IMR-90 (cell line): ENCODE results near the gene FGGY. TPM values are rescaled to one million over a fixed set of nuclear protein-coding genes. Genes with fewer than 3 reads are reported as not detected.

ENCODE experiments used
- ATAC-seq: fragments of 200-7000 bp; cut with Tn5 transposase; 2 replicates; pipeline ENCODE4 v1.9.1; 2020; ENCODE audit warnings: low read depth, mild to moderate bottlenecking, moderate library complexity
- BruUV-seq: library from RNA; stranded (reverse); fragments of 400-500 nt; replicated peaks from 2 replicates; lab custom pipeline; 2021; lab: Mats Ljungman, UMichigan
- CTCF ChIA-PET: fragments of 300-600 bp; formaldehyde crosslinking; extraction: SDS; loops from one replicate; lab custom pipeline; 2021; ENCODE audit warnings: antibody characterized with exemption; lab: Yijun Ruan, JAX
- POLR2A ChIA-PET: fragments of 300-600 bp; sonication (Branson Sonifier 250); formaldehyde crosslinking; loops from one replicate; lab custom pipeline; 2022; ENCODE audit warnings: antibody characterized with exemption; ENCODE audit not compliant: unreplicated experiment; lab: Charles Lee
- DNase-seq: peaks from one replicate; pipeline ENCODE4 v3.0.0; 2013
- H2AFZ ChIP-seq: replicated peaks from 2 replicates; pipeline ENCODE3; 2013; ENCODE audit warnings: low read length, mild to moderate bottlenecking; ENCODE audit not compliant: poor library complexity
- H2AK5ac ChIP-seq: 2 replicates; pipeline ENCODE4 v1.6.1; 2013; ENCODE audit warnings: low read depth, low read length, inconsistent platforms
- H2AK9ac ChIP-seq: replicated peaks from 2 replicates; pipeline ENCODE3; 2013; ENCODE audit warnings: mild to moderate bottlenecking, low read depth, low read length, moderate library complexity; ENCODE audit not compliant: poor library complexity
- H2BK120ac ChIP-seq: 2 replicates; pipeline ENCODE4 v1.6.1; 2013; ENCODE audit warnings: low read depth, low read length, inconsistent platforms
- H2BK15ac ChIP-seq: 3 replicates; pipeline ENCODE4 v1.6.1; 2013; ENCODE audit warnings: low read depth, low read length, inconsistent platforms
- H2BK20ac ChIP-seq: 2 replicates; pipeline ENCODE4 v1.6.1; 2013; ENCODE audit warnings: low read depth, mild to moderate bottlenecking, inconsistent platforms, low read length, moderate library complexity
- H2BK5ac ChIP-seq: 2 replicates; pipeline ENCODE4 v1.6.1; 2013; ENCODE audit warnings: mild to moderate bottlenecking, low read depth, low read length, inconsistent platforms; ENCODE audit not compliant: poor library complexity, severe bottlenecking
- H3K14ac ChIP-seq: replicated peaks from 2 replicates; pipeline ENCODE4 v1.6.1; 2013; ENCODE audit warnings: low read depth, low read length, inconsistent platforms
- H3K18ac ChIP-seq: 2 replicates; pipeline ENCODE4 v1.6.1; 2013; ENCODE audit warnings: low read depth, low read length, control low read depth
- H3K23ac ChIP-seq: 2 replicates; pipeline ENCODE4 v1.6.1; 2013; ENCODE audit warnings: low read depth, low read length, inconsistent platforms
- H3K27ac ChIP-seq: 2 replicates; pipeline ENCODE4 v1.5.1; 2013; ENCODE audit warnings: mild to moderate bottlenecking, control low read depth, low read length; ENCODE audit not compliant: insufficient read depth
- H3K27me3 ChIP-seq: 2 replicates; pipeline ENCODE4 v1.6.1; 2013; ENCODE audit warnings: low read length; ENCODE audit not compliant: control insufficient read depth, insufficient read depth
- H3K36me3 ChIP-seq: 2 replicates; pipeline ENCODE4 v1.6.1; 2013; ENCODE audit warnings: low read length, mixed read lengths; ENCODE audit not compliant: control insufficient read depth, insufficient read depth
- H3K4ac ChIP-seq: 2 replicates; pipeline ENCODE4 v1.6.1; 2013; ENCODE audit warnings: low read depth, low read length, inconsistent platforms
- H3K4me1 ChIP-seq: 2 replicates; pipeline ENCODE4 v1.6.1; 2013; ENCODE audit warnings: low read length, mixed read lengths; ENCODE audit not compliant: control insufficient read depth, insufficient read depth
- H3K4me2 ChIP-seq: 2 replicates; pipeline ENCODE4 v1.6.1; 2013; ENCODE audit warnings: low read depth, mild to moderate bottlenecking, control low read depth, low read length, moderate library complexity
- H3K4me3 ChIP-seq: 2 replicates; pipeline ENCODE4 v1.5.1; 2013; ENCODE audit warnings: low read depth, mild to moderate bottlenecking, control low read depth, low read length, moderate library complexity; ENCODE audit not compliant: insufficient read depth
- H3K56ac ChIP-seq: 2 replicates; pipeline ENCODE4 v1.6.1; 2013; ENCODE audit warnings: low read length, inconsistent platforms; ENCODE audit not compliant: insufficient read depth; ENCODE audit errors: extremely low read depth
- H3K79me1 ChIP-seq, 2 experiments: 2 replicates each; pipeline ENCODE4 v1.6.1; 2013; ENCODE audit warnings: low read length in 2 of 2, inconsistent platforms in 1 of 2, low read depth in 1 of 2
- H3K9ac ChIP-seq: 2 replicates; pipeline ENCODE4 v1.6.1; 2013; ENCODE audit warnings: low read depth, low read length, control low read depth
- H3K9me1 ChIP-seq: 2 replicates; pipeline ENCODE4 v1.6.1; 2013; ENCODE audit warnings: low read length, inconsistent platforms; ENCODE audit not compliant: insufficient read depth
- H3K9me3 ChIP-seq: 2 replicates; pipeline ENCODE4 v1.6.1; 2013; ENCODE audit warnings: low read length; ENCODE audit not compliant: control insufficient read depth, insufficient read depth
- H4K20me1 ChIP-seq: 2 replicates; pipeline ENCODE4 v1.6.1; 2013; ENCODE audit warnings: low read length, inconsistent platforms; ENCODE audit not compliant: insufficient read depth
- H4K5ac ChIP-seq: 2 replicates; pipeline ENCODE4 v1.6.1; 2013; ENCODE audit warnings: mild to moderate bottlenecking, low read depth, low read length, control low read depth
- H4K8ac ChIP-seq, 2 experiments: 2 replicates each; pipeline ENCODE4 v1.6.1; 2013; ENCODE audit warnings: low read depth in 2 of 2, low read length in 2 of 2, control low read depth in 1 of 2, inconsistent platforms in 1 of 2
- H4K91ac ChIP-seq: 2 replicates; pipeline ENCODE4 v1.6.1; 2013; ENCODE audit warnings: low read depth, low read length, inconsistent platforms; ENCODE audit not compliant: insufficient read depth
- MAFK ChIP-seq: IDR thresholded peaks from 2 replicates; pipeline ENCODE4 v1.6.1; 2012; ENCODE audit warnings: low read depth, low read length, improper control_type of control experiment
- MAZ ChIP-seq: IDR thresholded peaks from 2 replicates; pipeline ENCODE4 v1.6.1; 2012; ENCODE audit warnings: low read depth, mild to moderate bottlenecking, low read length, improper control_type of control experiment, moderate library complexity, borderline replicate concordance
- WGBS, 2 experiments: methylation state at CpG; one replicate each; pipeline versions ENCODE4 v1.1.5 to v1.1.7; 2013; ENCODE audit warnings: missing lambda C conversion rate in 2 of 2; ENCODE audit not compliant: insufficient read length in 1 of 2; ENCODE audit errors: extremely low coverage in 2 of 2; 5-methylcytosine and 5-hydroxymethylcytosine counted together
- dilution Hi-C: fragments of 300-500 bp; cut with HindIII; formaldehyde crosslinking; loops from one replicate; pipeline ENCODE4 v1.14.3; 2018; ENCODE audit warnings: low sequenced_read_pairs; ENCODE audit not compliant: unreplicated experiment
- in situ Hi-C: fragments of 300-500 bp; cut with MboI; formaldehyde crosslinking; loops from 3 replicates; pipeline ENCODE4 v1.14.3; 2019; ENCODE audit warnings: low sequenced_read_pairs, inconsistent platforms, mixed read lengths
- intact Hi-C: fragments of 100-400 bp; cut with micrococcal nuclease; formaldehyde crosslinking; loops from 2 replicates; pipeline ENCODE4 v1.10.0; 2022
- polyA plus RNA-seq, 3 experiments: library from polyadenylated mRNA; depleted of rRNA; stranded (reverse); fragments of >200 nt; gene quantifications; 2 replicates each; pipeline ENCODE4 v1.2.3, GENCODE V29; 2012; ENCODE audit warnings: low replicate concordance in 1 of 3
- total RNA-seq: library from RNA; depleted of rRNA; stranded (reverse); fragments of >200 nt; gene quantifications from 2 replicates; pipeline ENCODE4 v1.2.3, GENCODE V29; 2012

FGGY gene
- total and polyA plus RNA-seq, 2 of the 4 experiments (the other 2 are of a cell fraction), result 5.6 to 14.0 TPM

DNA sequence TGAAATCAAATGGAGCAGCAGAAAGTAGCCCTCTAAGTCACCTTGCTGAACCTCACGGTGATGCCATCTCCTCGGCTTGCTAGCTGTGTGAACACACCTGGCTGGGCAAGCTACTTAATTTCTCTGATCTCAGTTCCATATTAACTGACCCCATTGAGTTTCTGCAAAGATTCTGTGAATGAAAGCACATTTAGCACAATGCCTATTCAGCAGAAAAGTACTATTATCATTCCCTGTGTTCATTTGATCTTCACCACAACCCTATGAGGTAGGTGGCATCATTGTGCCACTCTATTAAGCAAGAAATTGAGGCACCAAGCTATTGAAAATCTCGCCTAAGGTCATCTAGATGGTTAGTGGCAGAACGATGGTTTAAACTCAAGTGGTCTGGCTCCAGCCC is 387.8 kb downstream of the FGGY start:
- TF ChIP-seq MAZ (no peak), MAFK (peak; percentile 52; the same call in 1 of the 2 replicates)
- H2BK15ac ChIP-seq, result 0 out of 3 replicates have a peak overlapping the region, but pooled peaks have one; percentile 56
- no peak for ATAC-seq
- no peak overlapping the region for H3K9ac ChIP-seq
- H4K91ac ChIP-seq, result no peak overlapping the region
- H3K79me1 ChIP-seq, result no peaks in the 10 kb centered on the region
- H4K8ac ChIP-seq, result no peak overlapping the region
- H3K4me3 ChIP-seq, result no peak overlapping the region
- no peak overlapping the region for H3K56ac ChIP-seq
- in situ Hi-C loops (no loop called here), dilution Hi-C loops (no loop called here), intact Hi-C loops (no loop called here)
- H3K14ac ChIP-seq, result no peak overlapping the region
- H4K20me1 ChIP-seq, result no peaks in the 10 kb centered on the region
- peak overlapping the region; percentile 62; the same call in 1 of the 2 replicates for H2AK5ac ChIP-seq
- no peaks in the 10 kb centered on the region for H3K9me3 ChIP-seq
- no TSS peak for BruUV-seq
- H3K18ac ChIP-seq, result no peak overlapping the region
- H3K9me1 ChIP-seq, result 0 out of 2 replicates have a peak, but pooled peaks cover 5% of the 10 kb centered on the region
- H2BK120ac ChIP-seq, result no peak overlapping the region
- H2AFZ ChIP-seq, result no peak overlapping the region
- no peaks in the 10 kb centered on the region for H3K36me3 ChIP-seq
- DNase-seq, result no peak
- no peak overlapping the region for H3K4ac ChIP-seq
- ChIA-PET POLR2A (no interaction called here), CTCF (no interaction called here)
- no peak overlapping the region for H4K5ac ChIP-seq
- 83% methylated on average over 2 of the region's 4 CpGs; no CpG with 5 or more reads in 1 of the 2 experiments for WGBS, 2 experiments
- no peak overlapping the region for H3K23ac ChIP-seq
- no peak overlapping the region for H3K27ac ChIP-seq
- no peaks in the 10 kb centered on the region; the same call in none of the 2 replicates for H3K27me3 ChIP-seq
- H3K4me2 ChIP-seq, result no peak overlapping the region
- H2BK20ac ChIP-seq, result no peak overlapping the region
- H3K4me1 ChIP-seq, result peaks cover 3% of the 10 kb centered on the region; the same call in 1 of the 2 replicates
- H2AK9ac ChIP-seq, result no peak overlapping the region
- no peak overlapping the region for H2BK5ac ChIP-seq
